Natural killer cell (primary cell): ENCODE measurements around the gene COX5A. TPM values are rescaled to one million over a fixed set of nuclear protein-coding genes. Genes with fewer than 3 reads are reported as not detected.
"Not testable (repeated sequence)": the region's sequence is repeated elsewhere in the genome, so short reads cannot be mapped to it uniquely, and the experiment has no call there.

Experiments used
- ATAC-seq, 3 donors: fragments of 150-1000 bp in 2 of 3; fragments of 200-7000 bp in 1 of 3; cut with Tn5 transposase; 1 replicate in 1 of 3; 2 replicates in 2 of 3; pipeline ENCODE4 v1.10.0; 2021; ENCODE audit warnings: mild to moderate bottlenecking in 2 of 3, moderate library complexity in 2 of 3
- DNase-seq, 2 donors: peaks; one replicate each; pipeline versions ENCODE4 v3.0.0 to v3.0.0-alpha.2; 2013 to 2021; ENCODE audit warnings: mixed read lengths in 1 of 2
- H3K27ac ChIP-seq: one replicate; pipeline ENCODE4 v1.5.1; 2013; ENCODE audit warnings: mild to moderate bottlenecking, low read length
- H3K27me3 ChIP-seq: one replicate; pipeline ENCODE4 v1.6.1; 2013; ENCODE audit warnings: low read length; ENCODE audit not compliant: control insufficient read depth, insufficient read depth
- H3K36me3 ChIP-seq: one replicate; pipeline ENCODE4 v1.6.1; 2013; ENCODE audit warnings: low read length; ENCODE audit not compliant: control insufficient read depth, insufficient read depth
- H3K4me1 ChIP-seq: one replicate; pipeline ENCODE4 v1.6.1; 2013; ENCODE audit warnings: low read length; ENCODE audit not compliant: control insufficient read depth, insufficient read depth
- H3K4me3 ChIP-seq: one replicate; pipeline ENCODE4 v1.5.1; 2013; ENCODE audit warnings: low read length
- H3K9me3 ChIP-seq: one replicate; pipeline ENCODE4 v1.6.1; 2013; ENCODE audit warnings: low read length; ENCODE audit not compliant: control insufficient read depth, insufficient read depth
- H3K27ac Mint-ChIP-seq, 2 donors: one replicate each; pipeline ENCODE4 v1.8.0; 2022; ENCODE audit warnings: mild to moderate bottlenecking in 2 of 2, mixed read lengths in 2 of 2, moderate library complexity in 1 of 2
- H3K27me3 Mint-ChIP-seq, 2 donors: one replicate each; pipeline ENCODE4 v1.8.0; 2022; ENCODE audit warnings: low read depth in 2 of 2, mixed read lengths in 2 of 2
- H3K36me3 Mint-ChIP-seq: one replicate; pipeline ENCODE4 v1.8.0; 2022; ENCODE audit warnings: mixed read lengths
- H3K4me1 Mint-ChIP-seq, 2 donors: one replicate each; pipeline ENCODE4 v1.8.0; 2022; ENCODE audit warnings: mixed read lengths in 2 of 2
- H3K4me3 Mint-ChIP-seq: one replicate; pipeline ENCODE4 v1.8.0; 2022; ENCODE audit warnings: mild to moderate bottlenecking, moderate library complexity, mixed read lengths
- H3K9me3 Mint-ChIP-seq, 2 donors: one replicate each; pipeline ENCODE4 v1.8.0; 2022; ENCODE audit warnings: mixed read lengths in 2 of 2
- CTCF ChIP-seq: fragments of 200-600 bp; IDR thresholded peaks from one replicate; pipeline ENCODE4 v1.8.0; 2022; ENCODE audit warnings: antibody characterized with exemption
- WGBS: methylation state at CpG from one replicate; pipeline ENCODE4 v1.1.7; 2013; ENCODE audit warnings: missing lambda C conversion rate; ENCODE audit not compliant: insufficient coverage; 5-methylcytosine and 5-hydroxymethylcytosine counted together
- intact Hi-C: fragments of 100-400 bp; cut with micrococcal nuclease; formaldehyde crosslinking; loops from one replicate; pipeline ENCODE4 v1.14.2; 2022
- total RNA-seq, 4 donors: library from RNA; stranded (reverse); fragments of 120-200 nt in 1 of 4; gene quantifications; one replicate each; pipeline versions ENCODE4 v1.2.3 to v1.2.4, GENCODE V29; 2013 to 2022

The COX5A gene
- total RNA-seq, 3 donors from 2014 or later (not counting 1 experiment from before 2014, with no cell fraction given), result 69.7 to 90.0 (median 76.9) TPM

- Mint-ChIP-seq H3K36me3 (no peaks in the 10 kb centered on the region), H3K9me3 (no peaks in the 10 kb centered on the region), H3K27ac (no peak overlapping the region), H3K4me3 (no peak overlapping the region), H3K27me3 (peaks cover 0 to 4% of the 10 kb centered on the region in 2 donors), H3K4me1 (peaks cover 0 to 4% of the 10 kb centered on the region in 2 donors)
- DNase-seq (peak; percentile 69 to 90), ATAC-seq (peak; percentile 88 to 99 (median 97))
- Histone ChIP-seq H3K9me3 (no peaks in the 10 kb centered on the region), H3K4me3 (no peak overlapping the region), H3K36me3 (no peaks in the 10 kb centered on the region), H3K27me3 (no peaks in the 10 kb centered on the region), H3K27ac (no peak overlapping the region), H3K4me1 (no peaks in the 10 kb centered on the region)
- peak; percentile 91 for TF ChIP-seq CTCF
- intact Hi-C loops, result loop anchor here (1.0 to 5.0 kb wide), 4 partner anchors 150 to 578 kb away; no protein-coding TSS in a partner anchor
- 58% methylated on average over 7 of the region's 7 CpGs for WGBS
Observed at GRCh38 chr15:74950078-74950908, 12.4 kb upstream of the COX5A start.

- H3K27ac Mint-ChIP-seq, result peak overlapping the region; percentile 84 to 85
- no peaks in the 10 kb centered on the region for H3K27me3 ChIP-seq
- no peaks in the 10 kb centered on the region for H3K27me3 Mint-ChIP-seq
- no peaks in the 10 kb centered on the region for H3K9me3 Mint-ChIP-seq
- intact Hi-C loops, result loop anchor here (5.0 kb wide), 1 partner anchor 150 kb away; no protein-coding TSS in a partner anchor
- no peaks in the 10 kb centered on the region for H3K9me3 ChIP-seq
- TF ChIP-seq CTCF, result no peak
- peak overlapping the region; percentile 90 for H3K4me3 ChIP-seq
- 0% methylated on average over 18 of the region's 18 CpGs for WGBS
- no peaks in the 10 kb centered on the region for H3K36me3 Mint-ChIP-seq
- ATAC-seq (no peak), DNase-seq (no peak)
- peak overlapping the region; percentile 83 for H3K27ac ChIP-seq
- H3K4me3 Mint-ChIP-seq, result peak overlapping the region; percentile 93
- H3K4me1 ChIP-seq, result peaks cover 20% of the 10 kb centered on the region
- H3K4me1 Mint-ChIP-seq, result peaks cover 23 to 28% of the 10 kb centered on the region in 2 donors
- H3K36me3 ChIP-seq, result peaks cover 2% of the 10 kb centered on the region
Observed at GRCh38 chr15:74937272-74937589, 642 bp downstream of the COX5A start.

- DNase-seq, H3K36me3 Mint-ChIP-seq, H3K27ac ChIP-seq, H3K4me3 ChIP-seq, H3K9me3 Mint-ChIP-seq, H3K9me3 ChIP-seq, H3K27me3 Mint-ChIP-seq, H3K27me3 ChIP-seq, H3K36me3 ChIP-seq, ATAC-seq: not testable (repeated sequence)
- Mint-ChIP-seq H3K4me3 (peak overlapping the region; percentile 60), H3K27ac (peak overlapping the region; percentile 10 to 59), H3K4me1 (peaks cover 23 to 28% of the 10 kb centered on the region in 2 donors)
- H3K4me1 ChIP-seq, result peaks cover 20% of the 10 kb centered on the region
- intact Hi-C loops, result loop anchor here (5.0 kb wide), 1 partner anchor 148 kb away; no protein-coding TSS in a partner anchor
- WGBS, result 71% methylated on average over 2 of the region's 3 CpGs
Observed at GRCh38 chr15:74935193-74935592, 2.7 kb downstream of the COX5A start.

GRCh38 chr15:74933573-74933972, 4.3 kb downstream of the COX5A start:
- no peaks in the 10 kb centered on the region for H3K36me3 Mint-ChIP-seq
- peaks cover 19% of the 10 kb centered on the region for H3K4me1 ChIP-seq
- 46% methylated on average over 2 of the region's 2 CpGs for WGBS
- peak overlapping the region; percentile 39 to 53 for H3K27ac Mint-ChIP-seq
- H3K36me3 ChIP-seq, result peaks cover 14% of the 10 kb centered on the region
- no peak for TF ChIP-seq CTCF
- H3K9me3 ChIP-seq, result no peaks in the 10 kb centered on the region
- ATAC-seq (no peak), DNase-seq (no peak)
- H3K27ac ChIP-seq, result no peak overlapping the region
- peaks cover 23 to 28% of the 10 kb centered on the region in 2 donors for H3K4me1 Mint-ChIP-seq
- intact Hi-C loops, result no loop called here
- H3K27me3 Mint-ChIP-seq, result no peaks in the 10 kb centered on the region
- H3K9me3 Mint-ChIP-seq, result no peaks in the 10 kb centered on the region
- no peaks in the 10 kb centered on the region for H3K27me3 ChIP-seq
- H3K4me3 Mint-ChIP-seq, result no peak overlapping the region
- H3K4me3 ChIP-seq, result no peak overlapping the region
